Smooth muscle cell (in vitro differentiated cells): Measurements from ENCODE around the gene NOS1AP. TPM values are rescaled to one million over a fixed set of nuclear protein-coding genes. Genes with fewer than 3 reads are reported as not detected.

ENCODE experiments used
- DNase-seq: peaks from one replicate; lab custom pipeline; 2025; ENCODE audit not compliant: unreplicated experiment; lab: John Stamatoyannopoulos, UW
- H2AFZ ChIP-seq: fragments of 200-600 bp; sonication (generic); 2 replicates; pipeline ENCODE4 v1.6.0; 2016; ENCODE audit warnings: antibody characterized with exemption, low read depth, mild to moderate bottlenecking
- H3F3A ChIP-seq: fragments of 200-600 bp; sonication (generic); 2 replicates; pipeline ENCODE4 v1.6.0; 2017; ENCODE audit warnings: antibody characterized with exemption, low read depth
- H3K27ac ChIP-seq: fragments of 200-600 bp; sonication (generic); 2 replicates; pipeline ENCODE4 v1.5.1; 2016; ENCODE audit warnings: low read depth, mild to moderate bottlenecking
- H3K27me3 ChIP-seq: fragments of 200-600 bp; sonication (generic); 2 replicates; pipeline ENCODE4 v1.6.1; 2016; ENCODE audit warnings: low read depth, mild to moderate bottlenecking
- H3K36me3 ChIP-seq: fragments of 200-600 bp; sonication (generic); 2 replicates; pipeline ENCODE4 v1.5.1; 2016; ENCODE audit warnings: low read depth
- H3K4me1 ChIP-seq: fragments of 200-600 bp; sonication (generic); 2 replicates; pipeline ENCODE4 v1.5.1; 2016; ENCODE audit warnings: low read depth
- H3K4me2 ChIP-seq: fragments of 200-600 bp; sonication (generic); 2 replicates; pipeline ENCODE4 v1.6.0; 2016; ENCODE audit warnings: mild to moderate bottlenecking
- H3K4me3 ChIP-seq: fragments of 200-600 bp; sonication (generic); 2 replicates; pipeline ENCODE4 v1.5.1; 2016; ENCODE audit warnings: mild to moderate bottlenecking
- H3K79me2 ChIP-seq: fragments of 200-600 bp; sonication (generic); 2 replicates; pipeline ENCODE4 v1.6.0; 2016; ENCODE audit warnings: low read depth, mild to moderate bottlenecking
- H3K9ac ChIP-seq: fragments of 200-600 bp; sonication (generic); 2 replicates; pipeline ENCODE4 v1.6.0; 2016; ENCODE audit warnings: low read depth
- H3K9me3 ChIP-seq: fragments of 200-600 bp; sonication (generic); replicated peaks from 2 replicates; pipeline ENCODE4 v1.5.1; 2016; ENCODE audit warnings: low read depth
- H4K20me1 ChIP-seq: fragments of 200-600 bp; sonication (generic); 2 replicates; pipeline ENCODE4 v1.6.0; 2016; ENCODE audit warnings: low read depth
- WGBS: methylation state at CpG from one replicate; pipeline ENCODE4 v1.1.7; 2016; ENCODE audit warnings: low lambda C conversion rate; 5-methylcytosine and 5-hydroxymethylcytosine counted together
- polyA plus RNA-seq: library from polyadenylated mRNA; unstranded; fragments of >200 nt; fragmentation: Nextera tagmentation; extraction: Ambion mirVana; gene quantifications from 2 replicates; pipeline ENCODE4 v1.2.1, GENCODE V29; 2016
- total RNA-seq: library from RNA; depleted of rRNA; stranded (reverse); fragments of >200 nt; gene quantifications from 2 replicates; pipeline ENCODE4 v1.2.3, GENCODE V29; 2014
- TF ChIP-seq, protein P1 (sequence below): fragments of 200-600 bp; sonication (generic); IDR thresholded peaks from 2 replicates; pipeline ENCODE4 v1.5.1; 2017; ENCODE audit warnings: borderline replicate concordance, mild to moderate bottlenecking, antibody characterized with exemption; ENCODE audit not compliant: insufficient read depth, poor library complexity, severe bottlenecking

Gene NOS1AP
- total and polyA plus RNA-seq, 2 experiments from 2014 or later = 0.54 to 0.80 TPM

DNA sequence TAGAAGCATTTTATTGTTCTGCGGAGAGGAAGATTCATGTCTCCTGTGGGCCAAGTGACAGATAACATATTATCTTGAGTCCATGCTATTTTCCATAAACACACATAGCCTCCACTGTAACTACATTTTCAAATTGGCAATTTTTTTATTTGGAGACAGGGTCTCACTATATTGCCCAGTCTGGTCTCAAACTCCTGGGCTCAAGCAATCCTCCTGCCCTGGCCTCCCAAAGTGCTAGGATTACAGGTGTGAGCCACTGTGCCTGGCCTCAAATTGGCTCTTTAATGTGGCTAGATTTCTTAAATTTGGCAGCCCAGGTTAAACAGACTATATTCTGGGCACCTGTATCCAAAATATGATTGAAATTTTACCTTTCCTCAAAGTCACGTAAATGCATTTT, 13.8 kb downstream of the NOS1AP start:
- Histone ChIP-seq H3K9ac (no peak overlapping the region), H3K27me3 (no peaks in the 10 kb centered on the region), H3K4me3 (no peak overlapping the region), H3K4me1 (peaks cover 14% of the 10 kb centered on the region), H3K4me2 (no peak overlapping the region), H3K36me3 (no peaks in the 10 kb centered on the region), H3K79me2 (no peaks in the 10 kb centered on the region), H2AFZ (no peak overlapping the region), H4K20me1 (no peaks in the 10 kb centered on the region), H3K9me3 (no peaks in the 10 kb centered on the region), H3F3A (no peaks in the 10 kb centered on the region), H3K27ac (no peak overlapping the region)
- TF ChIP-seq, protein P1, sequence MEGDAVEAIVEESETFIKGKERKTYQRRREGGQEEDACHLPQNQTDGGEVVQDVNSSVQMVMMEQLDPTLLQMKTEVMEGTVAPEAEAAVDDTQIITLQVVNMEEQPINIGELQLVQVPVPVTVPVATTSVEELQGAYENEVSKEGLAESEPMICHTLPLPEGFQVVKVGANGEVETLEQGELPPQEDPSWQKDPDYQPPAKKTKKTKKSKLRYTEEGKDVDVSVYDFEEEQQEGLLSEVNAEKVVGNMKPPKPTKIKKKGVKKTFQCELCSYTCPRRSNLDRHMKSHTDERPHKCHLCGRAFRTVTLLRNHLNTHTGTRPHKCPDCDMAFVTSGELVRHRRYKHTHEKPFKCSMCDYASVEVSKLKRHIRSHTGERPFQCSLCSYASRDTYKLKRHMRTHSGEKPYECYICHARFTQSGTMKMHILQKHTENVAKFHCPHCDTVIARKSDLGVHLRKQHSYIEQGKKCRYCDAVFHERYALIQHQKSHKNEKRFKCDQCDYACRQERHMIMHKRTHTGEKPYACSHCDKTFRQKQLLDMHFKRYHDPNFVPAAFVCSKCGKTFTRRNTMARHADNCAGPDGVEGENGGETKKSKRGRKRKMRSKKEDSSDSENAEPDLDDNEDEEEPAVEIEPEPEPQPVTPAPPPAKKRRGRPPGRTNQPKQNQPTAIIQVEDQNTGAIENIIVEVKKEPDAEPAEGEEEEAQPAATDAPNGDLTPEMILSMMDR = no peak
- DNase-seq = no peak
- WGBS = 92% methylated on average over 2 of the region's 2 CpGs

DNA sequence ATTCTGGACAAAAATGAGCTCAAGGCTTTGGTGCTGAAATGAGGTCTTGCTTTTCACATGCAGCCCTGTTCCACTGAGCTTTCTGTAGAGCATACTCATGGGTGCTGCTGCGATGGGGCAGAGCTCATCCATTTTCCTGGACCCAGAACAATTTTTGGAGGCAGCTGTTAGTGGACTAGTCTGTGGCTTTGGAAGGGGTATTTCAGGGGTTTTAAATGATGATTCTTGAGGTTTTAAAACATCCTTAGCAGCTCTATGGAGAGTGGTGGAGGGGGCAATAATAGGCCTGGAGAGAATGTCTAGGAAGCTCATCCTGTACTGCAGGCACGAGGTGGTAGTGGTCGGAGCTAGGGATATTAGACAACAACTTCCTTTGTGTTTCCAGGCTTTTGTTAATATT, 16.5 kb downstream of the NOS1AP start:
- TF ChIP-seq, protein P1 = no peak
- no peaks in the 10 kb centered on the region for H3K79me2 ChIP-seq
- no peak overlapping the region for H3K9ac ChIP-seq

DNA sequence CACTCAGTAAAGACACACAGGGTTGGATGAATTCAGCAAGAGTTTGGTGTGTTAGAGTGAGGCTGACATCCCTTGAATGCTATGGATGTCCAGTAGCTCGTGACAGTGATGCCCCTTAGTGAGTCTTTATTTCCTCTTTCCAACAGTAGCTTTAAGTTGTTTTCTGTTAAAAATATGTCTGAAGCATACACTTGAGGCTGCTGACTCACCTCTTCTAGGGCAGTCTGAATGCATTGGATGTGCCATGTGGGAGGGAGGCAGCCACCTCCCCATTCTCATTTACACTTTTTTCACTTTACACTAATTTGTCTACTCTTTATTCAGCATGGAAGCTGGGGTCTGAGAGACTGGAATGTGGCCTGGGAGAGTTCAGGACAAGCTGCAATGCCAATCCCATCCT, 17.6 kb downstream of the NOS1AP start:
- DNase-seq = no peak
- no peak overlapping the region for H3K4me2 ChIP-seq

More for the DNA sequence above, 16.5 kb downstream of the NOS1AP start:
- H3F3A ChIP-seq = no peaks in the 10 kb centered on the region
- H3K36me3 ChIP-seq = no peaks in the 10 kb centered on the region
- 100% methylated on average over 3 of the region's 3 CpGs for WGBS
- no peak overlapping the region for H2AFZ ChIP-seq
- no peak overlapping the region for H3K27ac ChIP-seq
- no peaks in the 10 kb centered on the region for H3K4me1 ChIP-seq
- H3K27me3 ChIP-seq = no peaks in the 10 kb centered on the region
- no peak overlapping the region for H3K4me3 ChIP-seq
- no peaks in the 10 kb centered on the region for H4K20me1 ChIP-seq
- DNase-seq = no peak
- no peak overlapping the region for H3K4me2 ChIP-seq
- H3K9me3 ChIP-seq = no peaks in the 10 kb centered on the region

DNA sequence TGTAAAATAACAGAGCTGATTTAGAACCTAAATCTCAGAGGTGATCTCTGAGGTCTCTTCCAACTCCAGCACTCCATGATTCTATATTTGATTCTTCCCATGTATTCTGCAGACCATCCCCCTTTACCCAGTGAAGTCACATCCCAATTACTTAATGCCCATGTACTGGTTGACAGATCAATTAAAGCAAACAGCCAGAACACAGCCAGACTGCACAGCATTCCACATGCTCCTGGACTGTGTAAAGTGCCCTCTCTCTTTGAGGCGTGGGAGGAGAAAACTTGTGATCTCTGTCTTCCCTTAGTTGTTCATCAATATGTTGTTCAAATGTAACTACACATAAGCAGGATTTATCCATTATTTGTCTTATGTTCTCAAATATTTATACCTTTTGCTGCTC, 18.1 kb downstream of the NOS1AP start:
- TF ChIP-seq, protein P1 = no peak
- Histone ChIP-seq H3K9me3 (no peaks in the 10 kb centered on the region), H3K4me3 (no peak overlapping the region), H3K27me3 (no peaks in the 10 kb centered on the region), H2AFZ (no peak overlapping the region), H3K4me2 (no peak overlapping the region), H3K36me3 (no peaks in the 10 kb centered on the region), H3K27ac (no peak overlapping the region), H3K4me1 (peaks cover 12% of the 10 kb centered on the region), H3K9ac (no peak overlapping the region), H4K20me1 (no peaks in the 10 kb centered on the region), H3F3A (no peaks in the 10 kb centered on the region), H3K79me2 (no peaks in the 10 kb centered on the region)
- no peak for DNase-seq
- WGBS = 76% methylated on average over 1 of the region's 1 CpG

More for the DNA sequence above, 17.6 kb downstream of the NOS1AP start:
- H3K27me3 ChIP-seq = no peaks in the 10 kb centered on the region
- no peak overlapping the region for H3K4me3 ChIP-seq
- no peak overlapping the region for H2AFZ ChIP-seq
- no peak overlapping the region for H3K27ac ChIP-seq
- 50% methylated on average over 1 of the region's 1 CpG for WGBS
- H3K4me1 ChIP-seq = peaks cover 7% of the 10 kb centered on the region
- no peaks in the 10 kb centered on the region for H3F3A ChIP-seq
- H3K36me3 ChIP-seq = no peaks in the 10 kb centered on the region
- TF ChIP-seq, protein P1 = no peak
- H3K9ac ChIP-seq = no peak overlapping the region
- H4K20me1 ChIP-seq = no peaks in the 10 kb centered on the region
- no peaks in the 10 kb centered on the region for H3K9me3 ChIP-seq
- no peaks in the 10 kb centered on the region for H3K79me2 ChIP-seq
